ENCODE measurements around the gene RC3H1. TPM values are rescaled to one million over a fixed set of nuclear protein-coding genes. Genes with fewer than 3 reads are reported as not detected.
A peak's percentile ranks its signal among the peaks of the same experiment; 100 is the strongest.

The RC3H1 gene
- total RNA-seq, 3 donors from 2014 or later = 37.1 to 40.3 (median 39.7) TPM

- Mint-ChIP-seq H3K4me1 (ENCODE audit: low read depth) (no peaks in the 10 kb centered on the region), H3K36me3 (ENCODE audit: insufficient read depth) (no peaks in the 10 kb centered on the region), H3K4me3 (no peak overlapping the region), H3K9me3 (no peaks in the 10 kb centered on the region), H3K27me3 (ENCODE audit: low read depth) (no peaks in the 10 kb centered on the region)
- DNase-seq (no peak), ATAC-seq (no peak)
These were observed 16.9 kb upstream of the RC3H1 start for GRCh38 chr1:174039027-174039426.

GRCh38 chr1:174036798-174037197 lies 14.6 kb upstream of the RC3H1 start:
- Mint-ChIP-seq H3K4me1 (ENCODE audit: low read depth) (no peaks in the 10 kb centered on the region), H3K27me3 (ENCODE audit: low read depth) (no peaks in the 10 kb centered on the region), H3K4me3 (no peak overlapping the region), H3K9me3 (no peaks in the 10 kb centered on the region), H3K36me3 (ENCODE audit: insufficient read depth) (no peaks in the 10 kb centered on the region)
- ATAC-seq (no peak), DNase-seq (no peak)

- no peak for ATAC-seq
- Mint-ChIP-seq H3K4me3 (no peak overlapping the region), H3K4me1 (ENCODE audit: low read depth) (no peaks in the 10 kb centered on the region), H3K36me3 (ENCODE audit: insufficient read depth) (no peaks in the 10 kb centered on the region), H3K9me3 (no peaks in the 10 kb centered on the region), H3K27me3 (ENCODE audit: low read depth) (no peaks in the 10 kb centered on the region)
- DNase-seq = no peak
These were observed 14.0 kb upstream of the RC3H1 start for GRCh38 chr1:174036204-174036603.

GRCh38 chr1:174032671-174033222 lies 10.6 kb upstream of the RC3H1 start:
- no peak overlapping the region for H3K4me3 Mint-ChIP-seq

GRCh38 chr1:174031099-174031498 lies 8.9 kb upstream of the RC3H1 start:
- no peak for ATAC-seq
- no peak overlapping the region for H3K4me3 Mint-ChIP-seq
- H3K27me3 Mint-ChIP-seq (ENCODE audit: low read depth) = no peaks in the 10 kb centered on the region
- no peaks in the 10 kb centered on the region for H3K9me3 Mint-ChIP-seq
- no peaks in the 10 kb centered on the region for H3K36me3 Mint-ChIP-seq (ENCODE audit: insufficient read depth)
- DNase-seq = no peak
- H3K4me1 Mint-ChIP-seq (ENCODE audit: low read depth) = no peaks in the 10 kb centered on the region

More at GRCh38 chr1:174032671-174033222, 10.6 kb upstream of the RC3H1 start:
- Mint-ChIP-seq H3K36me3 (ENCODE audit: insufficient read depth) (no peaks in the 10 kb centered on the region), H3K27me3 (ENCODE audit: low read depth) (no peaks in the 10 kb centered on the region), H3K9me3 (no peaks in the 10 kb centered on the region), H3K4me1 (ENCODE audit: low read depth) (no peaks in the 10 kb centered on the region)
- DNase-seq (no peak), ATAC-seq (no peak)

GRCh38 chr1:174028495-174028894 lies 6.3 kb upstream of the RC3H1 start:
- Mint-ChIP-seq H3K27me3 (ENCODE audit: low read depth) (no peaks in the 10 kb centered on the region), H3K4me3 (no peak overlapping the region), H3K9me3 (no peaks in the 10 kb centered on the region), H3K36me3 (ENCODE audit: insufficient read depth) (no peaks in the 10 kb centered on the region), H3K4me1 (ENCODE audit: low read depth) (peaks cover 3% of the 10 kb centered on the region)
- no peak for ATAC-seq
- DNase-seq = no peak

GRCh38 chr1:174023440-174023839 lies 1.3 kb upstream of the RC3H1 start:
- no peak for DNase-seq
- Mint-ChIP-seq H3K36me3 (ENCODE audit: insufficient read depth) (peaks cover 3% of the 10 kb centered on the region), H3K4me3 (peak overlapping the region; percentile 98), H3K4me1 (ENCODE audit: low read depth) (peaks cover 38% of the 10 kb centered on the region), H3K9me3 (no peaks in the 10 kb centered on the region), H3K27me3 (ENCODE audit: low read depth) (no peaks in the 10 kb centered on the region)
- no peak for ATAC-seq

GRCh38 chr1:174022976-174023277 lies 770 bp upstream of the RC3H1 start:
- Mint-ChIP-seq H3K36me3 (ENCODE audit: insufficient read depth) (peaks cover 3% of the 10 kb centered on the region), H3K9me3 (no peaks in the 10 kb centered on the region), H3K4me1 (ENCODE audit: low read depth) (peaks cover 41% of the 10 kb centered on the region), H3K4me3 (peak overlapping the region; percentile 98), H3K27me3 (ENCODE audit: low read depth) (no peaks in the 10 kb centered on the region)
- ATAC-seq = no peak
- no peak for DNase-seq

GRCh38 chr1:174021591-174022079 lies 522 bp downstream of the RC3H1 start:
- H3K9me3 Mint-ChIP-seq = no peaks in the 10 kb centered on the region
- peak overlapping the region; percentile 98 for H3K4me3 Mint-ChIP-seq
- peaks cover 6% of the 10 kb centered on the region for H3K36me3 Mint-ChIP-seq (ENCODE audit: insufficient read depth)
- peak; percentile 33 to 39 for ATAC-seq
- peaks cover 51% of the 10 kb centered on the region for H3K4me1 Mint-ChIP-seq (ENCODE audit: low read depth)
- DNase-seq = peak; percentile 23
- H3K27me3 Mint-ChIP-seq (ENCODE audit: low read depth) = no peaks in the 10 kb centered on the region

- H3K36me3 Mint-ChIP-seq (ENCODE audit: insufficient read depth) = peaks cover 6% of the 10 kb centered on the region
- ATAC-seq (no peak), DNase-seq (no peak)
- no peaks in the 10 kb centered on the region for H3K9me3 Mint-ChIP-seq
- H3K4me3 Mint-ChIP-seq = no peak overlapping the region
- peaks cover 65% of the 10 kb centered on the region for H3K4me1 Mint-ChIP-seq (ENCODE audit: low read depth)
- no peaks in the 10 kb centered on the region for H3K27me3 Mint-ChIP-seq (ENCODE audit: low read depth)
These were observed 3.6 kb downstream of the RC3H1 start for GRCh38 chr1:174018565-174018964.

- peaks cover 59% of the 10 kb centered on the region for H3K4me1 Mint-ChIP-seq (ENCODE audit: low read depth)
- H3K9me3 Mint-ChIP-seq = no peaks in the 10 kb centered on the region
- peaks cover 8% of the 10 kb centered on the region for H3K36me3 Mint-ChIP-seq (ENCODE audit: insufficient read depth)
- no peak overlapping the region for H3K4me3 Mint-ChIP-seq
- H3K27me3 Mint-ChIP-seq (ENCODE audit: low read depth) = no peaks in the 10 kb centered on the region
- DNase-seq (no peak), ATAC-seq (no peak)
These were observed 4.8 kb downstream of the RC3H1 start for GRCh38 chr1:174017231-174017970.

- DNase-seq (no peak), ATAC-seq (peak; percentile 84 to 88)
- Mint-ChIP-seq H3K4me1 (ENCODE audit: low read depth) (peaks cover 62% of the 10 kb centered on the region), H3K36me3 (ENCODE audit: insufficient read depth) (peaks cover 12% of the 10 kb centered on the region), H3K27me3 (ENCODE audit: low read depth) (no peaks in the 10 kb centered on the region), H3K4me3 (peak overlapping the region; percentile 21), H3K9me3 (no peaks in the 10 kb centered on the region)
These were observed 8.2 kb downstream of the RC3H1 start for GRCh38 chr1:174013864-174014418.

- DNase-seq (no peak), ATAC-seq (no peak)
- Mint-ChIP-seq H3K4me1 (ENCODE audit: low read depth) (peaks cover 55% of the 10 kb centered on the region), H3K36me3 (ENCODE audit: insufficient read depth) (peaks cover 14% of the 10 kb centered on the region), H3K27me3 (ENCODE audit: low read depth) (no peaks in the 10 kb centered on the region), H3K9me3 (no peaks in the 10 kb centered on the region), H3K4me3 (no peak overlapping the region)
These were observed 13.2 kb downstream of the RC3H1 start for GRCh38 chr1:174008979-174009378.

GRCh38 chr1:174008269-174008668 lies 13.9 kb downstream of the RC3H1 start:
- H3K27me3 Mint-ChIP-seq (ENCODE audit: low read depth) = no peaks in the 10 kb centered on the region
- H3K4me1 Mint-ChIP-seq (ENCODE audit: low read depth) = peaks cover 54% of the 10 kb centered on the region
- H3K9me3 Mint-ChIP-seq = no peaks in the 10 kb centered on the region
- H3K36me3 Mint-ChIP-seq (ENCODE audit: insufficient read depth) = peaks cover 16% of the 10 kb centered on the region
- ATAC-seq (no peak), DNase-seq (no peak)
- no peak overlapping the region for H3K4me3 Mint-ChIP-seq

GRCh38 chr1:174007851-174008250 lies 14.3 kb downstream of the RC3H1 start:
- DNase-seq = no peak
- ATAC-seq = no peak
- H3K9me3 Mint-ChIP-seq = no peaks in the 10 kb centered on the region
- no peaks in the 10 kb centered on the region for H3K27me3 Mint-ChIP-seq (ENCODE audit: low read depth)
- H3K36me3 Mint-ChIP-seq (ENCODE audit: insufficient read depth) = peaks cover 14% of the 10 kb centered on the region
- no peak overlapping the region for H3K4me3 Mint-ChIP-seq
- H3K4me1 Mint-ChIP-seq (ENCODE audit: low read depth) = peaks cover 52% of the 10 kb centered on the region
